GM08714 (cell line): ENCODE measurements around the gene SMAGP.
"Not testable (repeated sequence)": the region's sequence is repeated elsewhere in the genome, so short reads cannot be mapped to it uniquely, and the experiment has no call there.

ENCODE experiments used
- H3K4me3 ChIP-seq: fragments of 200-500 bp; sonication (Bioruptor generic); 2 replicates; pipeline ENCODE4 v1.5.1; 2014; ENCODE audit warnings: mild to moderate bottlenecking, low read length, inconsistent platforms
- ZNF274 ChIP-seq: IDR thresholded peaks from 2 replicates; pipeline ENCODE4 v1.6.1; 2012; ENCODE audit warnings: mild to moderate bottlenecking, low read depth, low read length

Gene SMAGP

DNA sequence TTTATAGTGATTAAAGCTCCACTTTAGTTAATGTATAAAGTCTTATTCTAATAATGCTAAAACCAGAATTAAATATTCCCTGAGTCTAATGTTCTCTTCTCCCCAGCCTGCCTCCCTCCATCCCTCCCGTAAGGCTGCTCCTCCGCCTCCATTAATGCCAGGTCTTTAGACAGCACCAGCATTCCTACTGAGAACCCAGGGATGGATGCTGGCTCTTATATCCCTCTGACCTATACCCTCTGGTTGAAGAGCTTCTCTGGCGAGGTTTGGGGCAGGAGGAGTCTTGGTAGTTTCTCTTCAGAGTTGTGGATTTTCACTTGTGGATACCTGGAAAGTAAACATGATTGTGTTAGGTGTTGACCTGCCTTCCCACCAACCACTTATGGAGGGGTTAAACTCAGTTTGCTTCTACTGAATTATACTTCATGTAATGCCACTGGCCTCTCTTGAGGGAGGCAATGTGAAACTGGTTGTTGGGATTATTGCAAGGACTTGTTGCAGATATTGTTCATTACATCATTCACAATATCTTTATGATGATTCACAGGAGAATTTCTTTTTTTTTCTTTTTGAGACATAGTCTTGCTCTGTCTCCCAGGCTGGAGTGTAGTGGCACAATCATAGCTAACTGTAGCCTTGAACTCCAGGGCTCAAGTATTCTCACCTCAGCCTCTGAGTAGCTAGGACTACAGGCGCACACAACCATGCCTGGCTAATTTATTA lies 11.1 kb upstream of the SMAGP start:
- H3K4me3 ChIP-seq, result no peak overlapping the region
- no peak for TF ChIP-seq ZNF274

- no peak overlapping the region for H3K4me3 ChIP-seq
- no peak for TF ChIP-seq ZNF274
These were observed 4.9 kb upstream of the SMAGP start for GRCh38 chr12:51275088-51275487.

- not testable (repeated sequence) for H3K4me3 ChIP-seq
These were observed 2.6 kb upstream of the SMAGP start for GRCh38 chr12:51272810-51273209.

GRCh38 chr12:51270951-51271518 lies 820 bp upstream of the SMAGP start:
- TF ChIP-seq ZNF274, result no peak

DNA sequence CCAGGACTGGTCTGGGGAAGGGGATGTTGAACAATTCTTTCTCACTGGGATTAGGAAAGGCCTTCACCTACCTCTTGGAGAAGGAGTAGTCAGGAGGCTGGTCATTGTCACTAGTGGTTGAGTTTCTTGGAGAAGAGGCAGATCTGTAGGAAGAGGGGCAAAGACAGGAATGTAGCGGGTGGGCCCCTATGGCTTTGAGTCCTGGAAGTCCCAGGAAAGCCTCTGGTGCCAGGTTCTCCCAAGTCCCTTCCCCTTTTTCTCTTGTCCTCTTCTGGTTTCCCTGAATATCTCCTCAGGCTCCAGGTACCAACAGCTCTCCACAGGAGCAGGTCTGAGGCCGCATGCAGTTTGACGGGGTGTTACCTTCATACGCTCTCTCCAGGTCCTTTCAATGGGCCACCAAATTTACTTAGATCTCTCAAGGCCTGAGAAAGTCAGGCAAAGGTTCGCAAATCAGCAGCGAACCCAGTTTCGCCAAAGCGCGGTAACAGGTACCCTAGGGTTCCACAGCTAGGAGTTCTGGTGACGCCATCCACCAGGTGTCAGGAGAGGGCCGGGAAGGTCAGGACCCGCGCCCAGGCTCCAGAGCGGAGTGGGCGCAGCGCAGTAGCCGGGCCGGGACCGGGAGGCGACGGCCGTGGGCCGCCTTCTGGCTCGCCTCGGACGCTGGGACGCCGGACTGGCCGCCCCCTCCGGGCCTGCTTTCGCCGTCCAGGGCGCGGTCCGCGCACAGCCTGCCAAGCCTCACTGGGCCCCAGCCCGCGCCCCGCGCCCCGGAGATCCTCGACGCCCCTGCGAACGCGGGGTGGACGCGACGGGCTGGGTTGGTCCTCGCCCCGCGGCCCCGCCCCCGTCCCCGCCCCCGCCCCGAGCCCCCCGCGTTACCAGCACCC lies 795 bp downstream of the SMAGP start:
- no peak for TF ChIP-seq ZNF274

More at GRCh38 chr12:51270951-51271518, 820 bp upstream of the SMAGP start:
- peak overlapping the region; percentile 51; the same call in 1 of the 2 replicates for H3K4me3 ChIP-seq

GRCh38 chr12:51265024-51265423 lies 5.2 kb downstream of the SMAGP start:
- H3K4me3 ChIP-seq, result no peak overlapping the region
- no peak for TF ChIP-seq ZNF274

More for the DNA sequence above, 795 bp downstream of the SMAGP start:
- no peak overlapping the region; the same call in 1 of the 2 replicates for H3K4me3 ChIP-seq

GRCh38 chr12:51264297-51264696 lies 5.9 kb downstream of the SMAGP start:
- H3K4me3 ChIP-seq, result no peak overlapping the region
- no peak for TF ChIP-seq ZNF274

DNA sequence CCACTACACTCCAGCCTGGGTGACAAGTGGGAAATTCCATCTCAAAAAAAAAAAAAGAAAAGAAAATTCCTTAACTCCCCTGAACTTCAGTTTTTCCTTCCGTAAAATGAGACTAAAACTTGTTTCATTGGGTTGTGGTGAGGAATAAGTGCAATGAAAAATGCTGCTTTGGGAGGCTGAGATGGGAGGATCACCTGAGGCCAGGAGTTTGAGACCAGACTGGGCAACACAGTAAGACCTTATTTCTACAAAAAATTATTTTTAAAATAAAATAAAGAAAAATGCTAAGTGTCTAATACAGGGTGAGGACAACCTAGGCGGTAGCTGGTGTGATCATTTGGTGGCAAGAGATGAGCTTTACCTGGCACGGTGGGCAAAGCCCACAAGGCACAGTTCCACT lies 6.9 kb downstream of the SMAGP start:
- no peak for TF ChIP-seq ZNF274
- no peak overlapping the region for H3K4me3 ChIP-seq

- no peak for TF ChIP-seq ZNF274
These were observed 7.4 kb downstream of the SMAGP start for GRCh38 chr12:51262758-51263177.

DNA sequence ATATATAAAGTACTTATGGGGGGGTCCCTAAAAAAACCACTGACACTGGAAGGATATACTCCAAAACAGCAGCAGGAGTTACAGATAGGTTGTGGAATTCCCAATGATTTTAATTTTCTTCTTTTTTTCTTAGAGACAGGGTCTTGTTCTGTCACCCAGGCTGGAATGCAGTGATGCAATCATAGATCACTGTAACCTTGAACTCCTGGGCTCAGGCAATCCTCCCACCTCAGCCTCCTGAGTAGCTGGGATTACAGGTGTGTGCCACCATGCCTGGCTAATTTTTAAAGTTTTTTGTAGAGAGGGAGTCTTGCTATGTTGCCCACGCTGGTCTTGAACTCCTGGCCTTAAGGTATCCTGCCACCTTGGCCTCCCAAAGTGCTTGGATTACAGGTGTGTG lies 10.6 kb downstream of the SMAGP start:
- H3K4me3 ChIP-seq, result not testable (repeated sequence)

More at GRCh38 chr12:51262758-51263177, 7.4 kb downstream of the SMAGP start:
- no peak overlapping the region for H3K4me3 ChIP-seq

DNA sequence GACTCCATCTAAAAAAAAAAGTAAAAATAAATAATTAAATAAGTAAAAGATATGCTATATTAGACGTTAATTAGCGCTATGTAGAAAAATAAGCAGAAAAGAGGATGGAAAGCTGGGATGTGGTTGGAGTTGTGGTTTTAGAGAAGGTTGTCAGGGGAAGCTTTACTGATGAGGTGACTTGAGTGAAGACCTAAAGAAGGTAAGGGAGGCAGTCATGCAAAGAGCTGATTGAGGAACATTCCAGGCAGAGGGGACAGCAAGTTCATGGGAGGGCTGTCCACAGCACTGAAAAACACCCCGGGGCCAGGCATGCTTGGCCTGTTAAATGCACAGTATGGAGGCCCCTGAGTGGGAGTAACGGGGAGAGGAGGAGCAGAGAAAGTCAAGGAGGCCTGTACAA lies 15.7 kb downstream of the SMAGP start:
- H3K4me3 ChIP-seq, result no peak overlapping the region
- no peak for TF ChIP-seq ZNF274

DNA sequence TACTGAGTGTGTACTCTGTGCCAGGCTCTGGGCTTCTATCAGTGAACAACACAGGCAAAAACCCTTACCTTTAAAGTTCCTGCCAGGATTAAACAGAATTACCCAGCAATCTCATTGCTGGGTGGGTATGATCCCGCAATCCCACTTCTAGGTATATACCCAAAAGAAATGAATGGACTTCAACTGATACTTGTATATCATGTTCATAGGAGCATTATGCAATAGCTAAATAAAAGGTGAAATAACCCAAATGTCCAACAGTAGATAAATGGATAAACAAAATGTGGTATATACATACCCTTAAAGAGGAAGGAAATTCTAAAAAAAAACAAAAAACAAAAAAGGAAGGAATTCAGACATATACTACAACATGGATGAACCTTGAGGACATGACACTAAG lies 16.9 kb downstream of the SMAGP start:
- no peak overlapping the region for H3K4me3 ChIP-seq
- TF ChIP-seq ZNF274, result no peak

GRCh38 chr12:51247523-51248206 lies 22.6 kb downstream of the SMAGP start:
- no peak for TF ChIP-seq ZNF274
- no peak overlapping the region for H3K4me3 ChIP-seq

GRCh38 chr12:51246254-51246853 lies 23.9 kb downstream of the SMAGP start:
- H3K4me3 ChIP-seq, result no peak overlapping the region
- TF ChIP-seq ZNF274, result no peak
